ENCODE measurements around the gene HAAO. TPM values are rescaled to one million over a fixed set of nuclear protein-coding genes. Genes with fewer than 3 reads are reported as not detected.
A peak's percentile ranks its signal among the peaks of the same experiment; 100 is the strongest.

Gene HAAO
- polyA plus RNA-seq, 2 donors, result 3.0 to 6.9 TPM

DNA sequence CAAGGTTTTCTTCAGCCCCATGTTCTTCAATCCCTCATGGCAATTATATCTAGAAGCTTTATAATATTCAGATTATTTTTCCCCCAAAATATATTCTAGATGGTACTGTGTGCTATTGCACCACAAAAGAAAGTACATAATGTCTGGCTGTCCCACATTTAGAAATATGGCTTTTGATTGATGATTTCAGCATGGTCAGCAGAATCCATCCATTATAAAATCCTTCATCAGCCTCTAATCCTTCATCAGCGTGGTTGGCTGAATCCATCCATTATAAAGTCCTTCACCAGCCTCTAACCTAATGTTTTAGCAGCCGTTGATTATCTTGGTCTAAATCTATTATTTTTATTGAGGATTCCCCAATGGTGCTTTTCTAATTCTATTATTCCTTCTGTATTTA, 23.3 kb upstream of the HAAO start:
- peaks cover 0 to 2% of the 10 kb centered on the region in 2 donors for H3K4me1 ChIP-seq (ENCODE audit: control insufficient read depth in 2 of 2, insufficient read depth in 2 of 2, low read length in 1 of 2)
- H3K4me3 ChIP-seq (ENCODE audit: low read depth in 1 of 2, low read length in 2 of 2), result no peak overlapping the region
- H3K9me3 ChIP-seq (ENCODE audit: control insufficient read depth in 2 of 2, insufficient read depth in 1 of 2, low read depth in 1 of 2, low read length in 1 of 2), result no peaks in the 10 kb centered on the region
- 58 to 77% methylated on average over 2 of the region's 2 CpGs for WGBS, 2 donors
- no peak overlapping the region for H3K27ac ChIP-seq (ENCODE audit: low read depth in 2 of 2, low read length in 1 of 2)
- no peaks in the 10 kb centered on the region for H3K27me3 ChIP-seq (ENCODE audit: control insufficient read depth in 1 of 2, insufficient read depth in 2 of 2, low read length in 2 of 2)
- H3K36me3 ChIP-seq (ENCODE audit: control insufficient read depth in 2 of 2, insufficient read depth in 2 of 2, low read length in 1 of 2), result no peaks in the 10 kb centered on the region

GRCh38 chr2:42813763-42814162, 21.4 kb upstream of the HAAO start:
- Histone ChIP-seq H3K36me3 (ENCODE audit: control insufficient read depth in 2 of 2, insufficient read depth in 2 of 2, low read length in 1 of 2) (no peaks in the 10 kb centered on the region), H3K27me3 (ENCODE audit: control insufficient read depth in 1 of 2, insufficient read depth in 2 of 2, low read length in 2 of 2) (no peaks in the 10 kb centered on the region), H3K4me3 (ENCODE audit: low read depth in 1 of 2, low read length in 2 of 2) (no peak overlapping the region), H3K4me1 (ENCODE audit: control insufficient read depth in 2 of 2, insufficient read depth in 2 of 2, low read length in 1 of 2) (peaks cover 0 to 2% of the 10 kb centered on the region in 2 donors), H3K9me3 (ENCODE audit: control insufficient read depth in 2 of 2, insufficient read depth in 1 of 2, low read depth in 1 of 2, low read length in 1 of 2) (no peaks in the 10 kb centered on the region), H3K27ac (ENCODE audit: low read depth in 2 of 2, low read length in 1 of 2) (no peak overlapping the region)
- 87 to 93% methylated on average over 2 of the region's 2 CpGs for WGBS, 2 donors

DNA sequence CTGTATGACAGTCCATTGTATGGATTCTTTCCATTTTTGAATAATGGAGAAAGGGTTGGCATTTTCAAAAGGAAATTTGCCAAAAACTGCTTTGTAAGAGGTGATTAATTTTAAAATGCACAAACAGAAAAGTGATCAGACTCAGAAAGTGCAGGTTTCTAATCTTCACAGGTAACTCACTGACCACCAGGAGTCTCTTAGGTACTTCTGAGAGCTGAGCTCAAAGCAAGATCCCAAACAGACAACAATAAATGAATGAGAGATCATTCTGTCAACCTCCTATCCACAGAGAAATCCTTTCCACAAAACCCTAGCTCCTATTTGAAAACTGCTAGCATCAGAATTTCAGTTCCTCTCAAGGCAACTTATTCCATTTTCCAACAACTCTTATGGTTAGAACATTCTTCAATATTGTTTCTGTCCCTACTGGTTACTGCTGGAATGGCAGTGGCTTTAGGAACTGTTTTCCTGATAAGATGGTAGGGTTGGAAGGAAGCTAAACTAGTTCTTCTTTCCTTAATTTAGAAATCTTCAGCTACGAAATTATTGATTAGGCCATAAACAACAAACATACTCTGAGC, 20.6 kb upstream of the HAAO start:
- WGBS, 2 donors, result 42 to 45% methylated on average over 1 of the region's 1 CpG
- Histone ChIP-seq H3K9me3 (ENCODE audit: control insufficient read depth in 2 of 2, insufficient read depth in 1 of 2, low read depth in 1 of 2, low read length in 1 of 2) (no peaks in the 10 kb centered on the region), H3K27ac (ENCODE audit: low read depth in 2 of 2, low read length in 1 of 2) (no peak overlapping the region), H3K4me1 (ENCODE audit: control insufficient read depth in 2 of 2, insufficient read depth in 2 of 2, low read length in 1 of 2) (peaks cover 0 to 2% of the 10 kb centered on the region in 2 donors), H3K27me3 (ENCODE audit: control insufficient read depth in 1 of 2, insufficient read depth in 2 of 2, low read length in 2 of 2) (no peaks in the 10 kb centered on the region), H3K4me3 (ENCODE audit: low read depth in 1 of 2, low read length in 2 of 2) (no peak overlapping the region), H3K36me3 (ENCODE audit: control insufficient read depth in 2 of 2, insufficient read depth in 2 of 2, low read length in 1 of 2) (no peaks in the 10 kb centered on the region)

DNA sequence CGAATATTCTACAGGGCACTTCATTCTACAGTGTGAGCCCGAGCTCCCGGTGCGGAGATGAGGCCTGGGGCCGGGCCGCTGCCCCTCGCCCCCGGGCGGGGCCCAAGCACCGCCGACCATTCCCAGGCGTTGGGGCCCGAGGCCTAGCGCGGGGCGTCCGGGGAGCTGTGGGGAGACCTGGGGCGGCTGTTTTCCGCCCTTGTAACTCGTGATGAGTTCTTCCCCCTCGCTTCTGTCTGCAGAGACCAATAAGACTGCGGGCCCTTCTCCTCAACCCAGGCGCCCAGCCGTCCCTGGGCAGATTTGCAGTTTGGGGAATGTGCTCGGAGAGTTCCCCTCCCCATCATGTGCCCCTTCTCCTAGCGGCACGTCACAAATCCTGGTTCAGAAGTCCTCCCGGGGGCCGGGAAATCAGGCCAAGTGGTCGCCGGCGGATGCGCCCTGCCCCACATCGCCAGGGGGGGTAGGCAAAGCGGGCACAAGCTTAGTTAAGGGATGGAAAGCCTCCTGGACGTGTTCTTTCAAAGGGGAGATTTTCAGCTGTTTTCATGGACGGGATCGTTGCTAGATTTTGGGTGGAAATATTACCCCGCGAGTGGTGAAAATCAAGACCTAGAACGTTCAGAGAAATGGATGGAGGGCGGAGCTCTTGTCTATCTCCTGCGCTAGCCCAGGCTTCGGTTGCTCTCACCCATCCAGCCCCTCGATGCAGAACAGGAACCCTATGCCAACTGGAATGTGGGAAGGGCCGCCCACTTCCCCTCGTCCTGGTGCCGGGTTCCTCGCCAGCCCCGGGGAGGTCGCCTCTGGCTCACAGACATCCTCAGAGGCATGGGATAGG, 18.8 kb upstream of the HAAO start:
- H3K4me3 ChIP-seq (ENCODE audit: low read depth in 1 of 2, low read length in 2 of 2), result peak overlapping the region; percentile 48 to 81
- H3K27ac ChIP-seq (ENCODE audit: low read depth in 2 of 2, low read length in 1 of 2), result peak overlapping the region; percentile 98 to 99
- H3K36me3 ChIP-seq (ENCODE audit: control insufficient read depth in 2 of 2, insufficient read depth in 2 of 2, low read length in 1 of 2), result no peaks in the 10 kb centered on the region
- H3K4me1 ChIP-seq (ENCODE audit: control insufficient read depth in 2 of 2, insufficient read depth in 2 of 2, low read length in 1 of 2), result peaks cover 0 to 2% of the 10 kb centered on the region in 2 donors
- 4 to 9% methylated on average over 51 of the region's 51 CpGs for WGBS, 2 donors
- H3K9me3 ChIP-seq (ENCODE audit: control insufficient read depth in 2 of 2, insufficient read depth in 1 of 2, low read depth in 1 of 2, low read length in 1 of 2), result no peaks in the 10 kb centered on the region
- no peaks in the 10 kb centered on the region for H3K27me3 ChIP-seq (ENCODE audit: control insufficient read depth in 1 of 2, insufficient read depth in 2 of 2, low read length in 2 of 2)

GRCh38 chr2:42810121-42810970, 18.0 kb upstream of the HAAO start:
- no peaks in the 10 kb centered on the region for H3K36me3 ChIP-seq (ENCODE audit: control insufficient read depth in 2 of 2, insufficient read depth in 2 of 2, low read length in 1 of 2)
- H3K4me1 ChIP-seq (ENCODE audit: control insufficient read depth in 2 of 2, insufficient read depth in 2 of 2, low read length in 1 of 2), result peaks cover 0 to 2% of the 10 kb centered on the region in 2 donors
- H3K27me3 ChIP-seq (ENCODE audit: control insufficient read depth in 1 of 2, insufficient read depth in 2 of 2, low read length in 2 of 2), result no peaks in the 10 kb centered on the region
- H3K27ac ChIP-seq (ENCODE audit: low read depth in 2 of 2, low read length in 1 of 2), result peak overlapping the region; percentile 98 to 99
- WGBS, 2 donors, result 0 to 1% methylated on average over 68 to 83 of the region's 83 CpGs
- peak overlapping the region; percentile 48 to 81 for H3K4me3 ChIP-seq (ENCODE audit: low read depth in 1 of 2, low read length in 2 of 2)
- H3K9me3 ChIP-seq (ENCODE audit: control insufficient read depth in 2 of 2, insufficient read depth in 1 of 2, low read depth in 1 of 2, low read length in 1 of 2), result no peaks in the 10 kb centered on the region

DNA sequence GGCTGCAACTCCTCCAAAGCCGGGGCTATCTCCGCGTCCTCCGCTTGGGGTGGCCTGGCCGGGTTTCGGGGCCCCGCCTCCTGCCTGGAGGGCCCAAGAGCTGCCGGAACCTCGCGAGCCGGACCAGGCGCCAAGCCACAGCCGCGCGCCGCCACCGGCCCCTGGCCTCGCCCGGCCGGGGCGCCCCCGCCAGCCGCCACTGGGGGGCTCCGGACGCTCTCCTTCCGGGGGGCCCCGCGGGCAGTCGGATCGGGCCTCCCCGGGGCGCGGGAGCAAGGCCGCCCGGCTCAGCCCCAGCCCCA, 17.4 kb upstream of the HAAO start:
- Histone ChIP-seq H3K36me3 (ENCODE audit: control insufficient read depth in 2 of 2, insufficient read depth in 2 of 2, low read length in 1 of 2) (no peaks in the 10 kb centered on the region), H3K4me3 (ENCODE audit: low read depth in 1 of 2, low read length in 2 of 2) (peak overlapping the region; percentile 48 to 81), H3K27ac (ENCODE audit: low read depth in 2 of 2, low read length in 1 of 2) (peak overlapping the region; percentile 98 to 99), H3K4me1 (ENCODE audit: control insufficient read depth in 2 of 2, insufficient read depth in 2 of 2, low read length in 1 of 2) (peaks cover 2 to 3% of the 10 kb centered on the region in 2 donors), H3K27me3 (ENCODE audit: control insufficient read depth in 1 of 2, insufficient read depth in 2 of 2, low read length in 2 of 2) (no peaks in the 10 kb centered on the region), H3K9me3 (ENCODE audit: control insufficient read depth in 2 of 2, insufficient read depth in 1 of 2, low read depth in 1 of 2, low read length in 1 of 2) (no peaks in the 10 kb centered on the region)
- WGBS, 2 donors, result 0% methylated on average over 13 to 35 of the region's 35 CpGs

GRCh38 chr2:42809131-42809818, 16.9 kb upstream of the HAAO start:
- Histone ChIP-seq H3K9me3 (ENCODE audit: control insufficient read depth in 2 of 2, insufficient read depth in 1 of 2, low read depth in 1 of 2, low read length in 1 of 2) (no peaks in the 10 kb centered on the region), H3K4me3 (ENCODE audit: low read depth in 1 of 2, low read length in 2 of 2) (peak overlapping the region; percentile 48 to 81), H3K36me3 (ENCODE audit: control insufficient read depth in 2 of 2, insufficient read depth in 2 of 2, low read length in 1 of 2) (no peaks in the 10 kb centered on the region), H3K27ac (ENCODE audit: low read depth in 2 of 2, low read length in 1 of 2) (peak overlapping the region; percentile 98 to 99), H3K4me1 (ENCODE audit: control insufficient read depth in 2 of 2, insufficient read depth in 2 of 2, low read length in 1 of 2) (peaks cover 2 to 3% of the 10 kb centered on the region in 2 donors), H3K27me3 (ENCODE audit: control insufficient read depth in 1 of 2, insufficient read depth in 2 of 2, low read length in 2 of 2) (no peaks in the 10 kb centered on the region)
- 32 to 37% methylated on average over 10 of the region's 10 CpGs for WGBS, 2 donors

DNA sequence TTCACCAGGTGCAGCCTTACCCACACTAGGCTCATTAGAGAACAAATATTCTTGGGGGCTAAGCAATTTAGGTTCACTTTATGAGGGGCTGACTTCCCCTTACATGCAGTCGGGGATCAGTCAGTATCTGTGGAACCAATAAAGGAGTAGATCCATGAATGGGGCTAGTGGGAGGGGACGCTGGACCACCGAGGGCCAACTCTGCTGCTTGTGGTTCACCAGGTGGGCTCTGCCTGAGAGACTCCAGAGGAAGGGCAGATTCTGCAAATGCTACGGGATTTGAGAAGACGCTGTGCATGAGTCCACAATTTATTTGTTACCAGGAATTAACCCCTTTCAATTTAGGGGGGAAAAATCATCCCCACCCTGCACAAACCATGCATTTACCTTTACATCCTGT, 15.9 kb upstream of the HAAO start:
- Histone ChIP-seq H3K36me3 (ENCODE audit: control insufficient read depth in 2 of 2, insufficient read depth in 2 of 2, low read length in 1 of 2) (no peaks in the 10 kb centered on the region), H3K9me3 (ENCODE audit: control insufficient read depth in 2 of 2, insufficient read depth in 1 of 2, low read depth in 1 of 2, low read length in 1 of 2) (no peaks in the 10 kb centered on the region), H3K4me3 (ENCODE audit: low read depth in 1 of 2, low read length in 2 of 2) (no peak overlapping the region), H3K27ac (ENCODE audit: low read depth in 2 of 2, low read length in 1 of 2) (no peak overlapping the region), H3K27me3 (ENCODE audit: control insufficient read depth in 1 of 2, insufficient read depth in 2 of 2, low read length in 2 of 2) (no peaks in the 10 kb centered on the region), H3K4me1 (ENCODE audit: control insufficient read depth in 2 of 2, insufficient read depth in 2 of 2, low read length in 1 of 2) (peaks cover 2 to 3% of the 10 kb centered on the region in 2 donors)
- 86 to 88% methylated on average over 5 of the region's 5 CpGs for WGBS, 2 donors

DNA sequence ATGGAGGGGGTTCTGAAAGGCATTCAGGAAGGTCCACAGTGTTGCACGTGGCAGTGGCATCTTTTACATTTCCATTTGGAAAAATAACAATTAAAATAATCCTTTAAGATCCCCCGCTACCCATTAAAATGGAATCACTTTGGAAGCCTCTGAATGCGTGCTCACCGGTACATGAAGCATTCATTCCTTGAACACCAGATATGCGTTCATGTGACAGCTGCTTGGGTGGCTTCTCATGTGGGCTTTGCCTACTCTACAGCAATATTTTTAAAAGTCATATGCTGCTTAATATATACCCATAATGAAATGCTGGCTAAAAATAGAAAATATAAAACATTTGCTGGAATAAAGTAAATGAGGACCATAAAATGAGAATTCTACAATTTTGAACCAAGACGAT, 14.4 kb upstream of the HAAO start:
- Histone ChIP-seq H3K36me3 (ENCODE audit: control insufficient read depth in 2 of 2, insufficient read depth in 2 of 2, low read length in 1 of 2) (no peaks in the 10 kb centered on the region), H3K27me3 (ENCODE audit: control insufficient read depth in 1 of 2, insufficient read depth in 2 of 2, low read length in 2 of 2) (no peaks in the 10 kb centered on the region), H3K9me3 (ENCODE audit: control insufficient read depth in 2 of 2, insufficient read depth in 1 of 2, low read depth in 1 of 2, low read length in 1 of 2) (no peaks in the 10 kb centered on the region), H3K4me1 (ENCODE audit: control insufficient read depth in 2 of 2, insufficient read depth in 2 of 2, low read length in 1 of 2) (peaks cover 2 to 3% of the 10 kb centered on the region in 2 donors), H3K27ac (ENCODE audit: low read depth in 2 of 2, low read length in 1 of 2) (no peak overlapping the region), H3K4me3 (ENCODE audit: low read depth in 1 of 2, low read length in 2 of 2) (no peak overlapping the region)
- 87 to 93% methylated on average over 6 of the region's 6 CpGs for WGBS, 2 donors

All from esophagus (tissue), 2 donors.